GM18951 (cell line): ENCODE results near the gene TCF25.

Source experiments
- POLR2A ChIP-seq: IDR thresholded peaks from 4 replicates; pipeline ENCODE4 v1.6.1; 2011; ENCODE audit warnings: mild to moderate bottlenecking; ENCODE audit not compliant: insufficient read length, insufficient read depth; ENCODE audit errors: extremely low read depth
- in situ Hi-C: fragments of 300-500 bp; cut with MboI; formaldehyde crosslinking; loops from one replicate; pipeline ENCODE4 v1.12.0; 2022; ENCODE audit warnings: low sequenced_read_pairs, mixed read lengths, inconsistent platforms; ENCODE audit not compliant: unreplicated experiment

The TCF25 gene

DNA sequence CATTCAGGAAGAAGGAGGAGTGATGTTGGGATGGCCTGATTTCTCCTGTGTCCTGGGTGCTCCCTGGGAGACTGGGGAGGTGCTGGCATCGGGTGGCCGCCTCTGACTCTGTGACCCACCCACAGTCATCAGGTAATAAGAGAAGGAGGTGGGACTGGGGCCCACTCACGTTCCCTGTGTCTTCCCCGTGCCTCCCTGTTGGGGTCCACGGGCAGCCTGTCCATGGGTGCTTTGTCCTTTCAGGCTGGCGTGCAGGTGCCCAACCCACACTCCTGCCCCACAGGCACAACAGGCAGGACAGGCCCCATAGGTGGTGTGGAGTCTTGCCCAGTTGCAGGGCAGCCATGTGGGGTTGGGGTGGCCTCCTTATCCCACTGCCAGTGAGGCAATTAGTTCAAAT, 79.2 kb downstream of the TCF25 start:
- in situ Hi-C loops, result no loop called here
- TF ChIP-seq POLR2A, result no peak

DNA sequence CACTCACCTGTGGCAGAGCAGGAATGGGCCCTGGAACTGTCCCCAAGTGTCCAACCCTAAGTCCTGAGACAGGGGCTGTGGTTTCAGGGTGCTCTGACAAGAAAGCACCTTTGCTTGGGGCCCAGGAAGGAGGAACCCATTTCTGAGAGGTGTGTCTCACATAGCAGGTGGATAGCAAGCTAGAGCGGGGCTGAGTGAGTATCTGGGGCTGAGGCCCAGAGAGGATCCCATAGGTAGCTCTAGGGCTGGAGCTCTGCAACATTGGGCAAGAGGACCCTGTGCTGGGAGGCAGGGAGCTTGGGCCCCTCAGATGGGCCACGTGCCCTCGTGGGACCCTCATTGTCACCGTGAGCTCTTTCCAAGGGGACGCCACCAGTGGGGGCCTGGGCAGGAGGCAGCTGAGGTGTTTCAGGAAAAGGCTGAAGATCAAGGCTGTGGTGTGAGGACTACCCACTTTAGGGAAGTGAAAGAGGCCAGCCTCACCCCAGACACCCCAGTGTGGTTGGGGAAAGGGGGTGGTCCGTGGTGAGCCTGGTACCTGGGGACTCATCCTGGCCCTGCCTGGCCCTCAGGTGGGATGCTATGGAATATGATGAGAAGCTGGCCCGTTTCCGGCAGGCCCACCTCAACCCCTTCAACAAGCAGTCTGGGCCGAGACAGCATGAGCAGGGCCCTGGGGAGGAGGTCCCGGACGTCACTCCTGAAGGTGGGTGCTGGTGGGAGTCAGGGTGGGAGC, 80.4 kb downstream of the TCF25 start:
- no peak for TF ChIP-seq POLR2A
- in situ Hi-C loops, result no loop called here

DNA sequence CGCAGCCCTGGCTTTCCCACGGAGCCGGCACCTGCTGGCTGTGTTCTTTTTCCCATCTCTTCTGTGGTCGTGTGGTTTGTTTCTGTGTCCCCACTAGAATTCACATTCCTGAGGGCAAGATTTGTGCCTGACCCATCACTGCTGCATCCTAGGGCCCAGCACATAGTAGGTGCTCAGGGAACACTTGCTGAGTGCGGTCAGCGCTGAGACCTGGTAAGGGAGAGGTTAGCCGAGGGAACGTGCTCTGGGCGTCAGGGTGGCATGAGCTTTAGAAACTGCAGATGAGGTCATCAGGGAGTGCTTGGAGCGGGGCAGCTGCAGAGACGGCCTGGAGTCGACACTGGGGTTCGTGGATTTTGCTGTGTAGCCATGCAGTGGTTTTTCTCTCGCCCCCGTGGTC, 81.1 kb downstream of the TCF25 start:
- no peak for TF ChIP-seq POLR2A
- in situ Hi-C loops, result no loop called here

DNA sequence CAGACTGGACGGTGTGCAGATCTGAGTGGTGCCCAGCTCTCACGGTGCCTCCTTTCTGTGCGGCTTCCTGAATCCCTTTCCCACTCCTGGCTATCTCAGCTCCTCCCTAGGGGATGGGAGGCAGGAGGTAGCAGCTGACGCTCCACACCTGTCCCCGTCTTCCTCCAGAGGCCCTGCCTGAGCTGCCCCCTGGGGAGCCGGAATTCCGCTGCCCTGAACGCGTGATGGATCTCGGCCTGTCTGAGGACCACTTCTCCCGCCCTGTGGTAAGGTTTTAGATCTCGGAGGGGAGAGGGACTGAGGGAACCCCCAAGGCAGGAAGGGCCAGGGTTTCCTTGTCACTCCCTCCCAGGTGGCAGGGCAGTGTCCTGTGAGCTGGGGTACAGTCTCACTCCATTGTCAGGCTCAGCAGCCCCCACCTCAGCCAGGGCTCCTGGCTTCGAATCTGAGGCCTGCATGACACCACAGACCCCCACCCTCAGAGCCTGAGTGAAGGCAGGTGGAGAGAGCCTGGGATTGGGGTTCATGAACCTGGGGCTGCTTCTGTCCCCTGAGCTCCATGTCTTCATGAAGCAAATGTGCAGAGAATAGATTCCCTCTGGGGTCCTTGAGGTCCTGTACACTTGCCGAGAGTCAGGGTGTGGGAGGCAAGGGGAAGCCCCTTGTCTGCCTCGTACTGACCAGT, 81.8 kb downstream of the TCF25 start:
- TF ChIP-seq POLR2A, result no peak
- in situ Hi-C loops, result no loop called here

DNA sequence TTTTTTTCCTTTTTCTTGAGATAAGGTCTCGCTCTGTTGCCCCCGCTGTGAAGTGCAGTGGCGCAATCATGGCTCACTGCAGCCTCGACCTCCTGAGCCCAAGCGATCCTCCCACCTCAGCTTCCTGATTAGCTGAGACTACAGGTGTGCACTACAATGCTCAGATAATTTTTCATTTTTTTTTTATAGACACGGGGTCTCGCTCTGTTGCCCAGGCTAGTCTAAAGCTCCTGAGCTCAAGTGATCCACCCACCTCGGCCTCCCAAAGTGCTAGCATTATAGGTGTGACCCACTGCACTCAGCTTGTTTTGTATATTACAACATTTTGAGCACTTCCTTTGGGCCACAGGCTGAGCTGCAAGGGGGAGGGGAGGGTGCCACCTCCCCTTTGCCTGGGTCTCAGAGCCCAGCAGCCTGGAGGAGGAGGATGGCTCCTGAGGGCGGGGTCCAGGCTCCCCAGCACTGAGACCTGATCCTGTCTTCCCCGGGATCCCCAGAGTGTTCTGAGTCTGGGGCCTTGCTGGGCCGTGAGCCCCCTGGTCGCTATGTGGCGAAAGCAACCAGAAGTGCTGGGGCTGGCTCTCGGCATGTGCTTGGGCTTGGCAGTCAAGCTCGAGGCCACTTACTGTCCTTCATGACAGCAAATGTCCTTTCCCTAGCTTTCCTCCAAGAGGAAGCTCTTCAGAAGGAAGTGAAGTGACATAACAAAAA, 83.3 kb downstream of the TCF25 start:
- in situ Hi-C loops, result no loop called here
- no peak for TF ChIP-seq POLR2A

DNA sequence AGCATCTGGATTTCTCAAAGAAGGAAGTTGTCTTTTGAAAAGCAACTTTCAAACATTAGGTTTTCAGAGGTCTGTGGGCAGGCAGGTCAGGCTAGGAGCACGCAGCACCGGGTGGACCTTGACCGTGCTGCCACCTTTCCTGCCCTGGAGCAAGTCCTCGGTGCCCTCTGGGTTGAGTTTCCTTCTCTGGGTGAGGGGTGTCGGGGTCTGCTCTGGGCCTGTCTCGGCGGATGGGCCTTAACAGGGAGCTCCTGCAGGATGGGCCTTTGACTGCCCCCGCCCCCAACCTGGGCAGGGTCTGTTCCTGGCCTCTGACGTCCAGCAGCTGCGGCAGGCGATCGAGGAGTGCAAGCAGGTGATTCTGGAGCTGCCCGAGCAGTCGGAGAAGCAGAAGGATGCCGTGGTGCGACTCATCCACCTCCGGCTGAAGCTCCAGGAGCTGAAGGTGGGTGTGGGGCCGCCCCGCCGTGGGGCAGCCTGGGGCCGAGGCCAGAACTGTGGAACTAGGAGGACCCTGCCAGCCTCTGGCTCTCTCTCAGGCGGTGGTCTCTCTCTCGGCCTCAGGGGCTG, 83.9 kb downstream of the TCF25 start:
- in situ Hi-C loops, result no loop called here
- TF ChIP-seq POLR2A, result no peak

DNA sequence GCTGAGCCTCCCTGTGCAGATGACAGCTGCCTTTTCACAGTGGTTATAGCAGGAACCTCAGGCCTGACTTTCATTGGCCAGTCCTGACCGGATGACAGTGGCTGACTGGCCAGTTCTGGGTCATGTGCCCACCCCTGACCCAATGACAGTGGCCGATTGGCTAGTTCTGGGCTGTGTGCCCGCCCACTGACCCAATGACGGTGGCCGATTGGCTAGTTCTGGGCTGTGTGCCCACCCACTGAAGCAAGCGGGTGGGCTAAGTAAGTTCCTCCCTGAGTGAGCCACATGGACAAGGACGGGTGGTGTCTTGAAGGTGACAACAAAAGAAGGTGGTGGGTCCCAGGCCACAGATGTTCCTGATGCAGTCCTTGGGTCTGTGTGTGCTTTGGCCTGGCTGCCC, 84.7 kb downstream of the TCF25 start:
- TF ChIP-seq POLR2A, result no peak
- in situ Hi-C loops, result no loop called here

DNA sequence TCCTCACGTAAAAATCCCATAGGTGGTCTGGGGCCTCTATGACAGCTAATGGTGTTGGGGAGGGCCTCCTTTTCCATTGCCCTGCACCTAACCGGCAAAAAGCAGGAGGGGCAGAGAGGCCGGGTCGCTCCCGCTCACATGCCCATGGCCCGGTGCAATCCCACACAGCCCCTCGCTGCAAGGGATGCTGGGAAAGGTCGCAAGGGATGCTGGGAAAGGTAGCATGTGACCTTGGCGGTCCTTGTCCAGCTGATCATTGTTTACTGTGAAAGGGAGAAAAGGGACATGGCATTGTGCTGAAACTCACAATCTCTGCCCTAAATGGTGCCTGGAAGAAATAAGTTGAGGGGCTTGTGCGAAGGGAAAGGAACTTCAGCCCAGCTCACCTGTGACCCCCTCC, 85.2 kb downstream of the TCF25 start:
- TF ChIP-seq POLR2A, result no peak
- in situ Hi-C loops, result no loop called here

DNA sequence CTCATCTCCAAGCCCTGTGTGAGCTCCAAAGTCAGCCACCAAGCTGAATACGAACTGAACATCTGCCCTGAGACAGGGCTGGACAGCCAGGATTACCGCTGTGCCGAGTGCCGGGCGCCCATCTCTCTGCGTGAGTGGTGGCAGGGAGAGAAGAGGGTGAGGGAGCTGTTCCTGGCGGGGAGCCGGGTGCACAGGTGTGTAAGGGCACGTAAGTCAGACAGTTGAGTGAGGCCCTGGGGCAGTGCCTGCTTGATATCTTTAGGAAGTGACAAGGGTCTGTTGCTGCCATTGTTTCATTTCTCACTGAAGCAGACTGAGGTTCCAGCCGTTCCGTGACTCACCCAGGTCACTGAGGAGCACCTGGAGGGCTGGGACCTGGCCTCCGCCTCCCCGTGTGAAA, 87.6 kb downstream of the TCF25 start:
- in situ Hi-C loops, result no loop called here
- no peak for TF ChIP-seq POLR2A
